Psoas muscle (tissue), 8 donors: ENCODE results near the gene KRT31. TPM values are rescaled to one million over a fixed set of nuclear protein-coding genes. Genes with fewer than 3 reads are reported as not detected.
A peak's percentile ranks its signal among the peaks of the same experiment; 100 is the strongest.

Experiments used
- ATAC-seq, 4 donors: fragments of 200-7000 bp; cut with Tn5 transposase; one replicate each; pipeline ENCODE4 v1.9.1; 2020; ENCODE audit warnings: moderate library complexity in 3 of 4, mild to moderate bottlenecking in 2 of 4
- DNase-seq, 2 donors: peaks; one replicate each; pipeline ENCODE4 v3.0.0-alpha.2; 2020
- H3K27ac ChIP-seq: fragments of 200-600 bp; one replicate; pipeline ENCODE4 v1.8.0; 2022
- H3K27me3 ChIP-seq, 3 donors: fragments of 200-600 bp in 1 of 3; one replicate each; pipeline versions ENCODE4 v1.6.1 to v1.8.0; 2013 to 2022; ENCODE audit warnings: low read length in 2 of 3, mild to moderate bottlenecking in 2 of 3, moderate library complexity in 1 of 3; ENCODE audit not compliant: insufficient read depth in 3 of 3
- H3K36me3 ChIP-seq, 2 donors: fragments of 200-600 bp in 1 of 2; one replicate each; pipeline versions ENCODE4 v1.6.1 to v1.8.0; 2013 to 2022; ENCODE audit warnings: low read depth in 1 of 2, mild to moderate bottlenecking in 1 of 2, moderate library complexity in 1 of 2; ENCODE audit not compliant: insufficient read depth in 1 of 2
- H3K4me1 ChIP-seq: fragments of 200-600 bp; one replicate; pipeline ENCODE4 v1.8.0; 2022
- H3K4me3 ChIP-seq: fragments of 200-600 bp; one replicate; pipeline ENCODE4 v1.8.0; 2022; ENCODE audit warnings: mild to moderate bottlenecking
- H3K9me3 ChIP-seq: fragments of 200-600 bp; one replicate; pipeline ENCODE4 v1.8.0; 2022
- CTCF ChIP-seq: fragments of 200-600 bp; IDR thresholded peaks from one replicate; pipeline ENCODE4 v1.8.0; 2022; ENCODE audit warnings: antibody characterized with exemption
- WGBS, 3 donors: extraction: QIAGEN DNeasy Blood & Tissue Kit; methylation state at CpG; one replicate each; pipeline versions ENCODE4 v1.1.6 to v1.1.7; 2013; 5-methylcytosine and 5-hydroxymethylcytosine counted together
- intact Hi-C, 2 donors: fragments of 100-400 bp; cut with DNase I; formaldehyde crosslinking; loops; one replicate each; pipeline versions ENCODE4 v1.11.0 to v1.14.2; 2022
- polyA plus RNA-seq, 3 donors: library from polyadenylated mRNA; stranded (reverse); fragments of 200-250 nt; gene quantifications; one replicate each; pipeline ENCODE4 v1.2.3, GENCODE V29; 2013
- total RNA-seq, 4 donors: library from RNA; stranded (reverse); fragmentation: NEBNext Ultra II Directional in 2 of 4; extraction: Animal tissue kit (Norgen Biotek cat#: 25700) in 2 of 4; gene quantifications; one replicate each; pipeline versions ENCODE4 v1.2.1 to v1.2.4, GENCODE V29; 2021 to 2023
- donor health status: healthy with polysubstance abuse.
- donor health status: DM: no; HTN: no; CAD: no; lungs with moderate emphysema.
- donor health status: Bipolar disorder and iron deficiency.
- donor health status: healthy.
- donor health status: DM: yes; HTN: yes; CAD: no.
- donor health status: DM: no; HTN: no; CAD: no.
- donor health status: DM: no; HTN: no; CAD: no.
- donor health status: DM: yes; HTN: yes; CAD: no.

Gene KRT31
- total and polyA plus RNA-seq, 7 donors, result 0.18 to 4.6 (median 0.87) TPM

- TF ChIP-seq CTCF, result no peak
- Histone ChIP-seq H3K27me3 (peaks cover 0 to 2% (median 0%) of the 10 kb centered on the region in 3 donors), H3K27ac (no peak overlapping the region), H3K4me1 (peaks cover 5% of the 10 kb centered on the region), H3K36me3 (no peaks in the 10 kb centered on the region), H3K4me3 (no peak overlapping the region), H3K9me3 (no peaks in the 10 kb centered on the region)
- WGBS, 3 donors, result 42 to 54% (median 50%) methylated on average over 4 of the region's 4 CpGs
- intact Hi-C loops, result no loop called here
- no peak for ATAC-seq
- no peak for DNase-seq
Observed at GRCh38 chr17:41420134-41420533, 22.7 kb upstream of the KRT31 start.

- Histone ChIP-seq H3K9me3 (no peaks in the 10 kb centered on the region), H3K27me3 (peaks cover 0 to 2% (median 0%) of the 10 kb centered on the region in 3 donors), H3K36me3 (no peaks in the 10 kb centered on the region), H3K4me3 (no peak overlapping the region), H3K27ac (no peak overlapping the region), H3K4me1 (peaks cover 5% of the 10 kb centered on the region)
- no peak for DNase-seq
- ATAC-seq, result peak in 3 of 4 donors; percentile 62 to 78 (median 70)
- no peak for TF ChIP-seq CTCF
- 37 to 70% (median 43%) methylated on average over 4 of the region's 4 CpGs for whole genome bisulfite sequencing, 3 donors
- intact Hi-C loops, result loop anchor here in 1 of 2 donors (10.0 kb wide), 1 partner anchor 225 kb away; no protein-coding TSS in a partner anchor
Observed at GRCh38 chr17:41419716-41420115, 22.3 kb upstream of the KRT31 start.

GRCh38 chr17:41418116-41418860, 20.9 kb upstream of the KRT31 start:
- ATAC-seq (no peak), DNase-seq (no peak)
- H3K27ac ChIP-seq, result no peak overlapping the region
- intact Hi-C loops, result loop anchor here in 1 of 2 donors (10.0 kb wide), 1 partner anchor 227 kb away; no protein-coding TSS in a partner anchor
- WGBS, 3 donors, result 87 to 88% (median 88%) methylated on average over 7 of the region's 7 CpGs
- no peaks in the 10 kb centered on the region for H3K36me3 ChIP-seq
- TF ChIP-seq CTCF, result no peak
- H3K9me3 ChIP-seq, result no peaks in the 10 kb centered on the region
- H3K4me1 ChIP-seq, result peaks cover 5% of the 10 kb centered on the region
- H3K4me3 ChIP-seq, result no peak overlapping the region
- H3K27me3 ChIP-seq, result peaks cover 0 to 2% (median 0%) of the 10 kb centered on the region in 3 donors

GRCh38 chr17:41417576-41418015, 20.2 kb upstream of the KRT31 start:
- 52 to 56% (median 56%) methylated on average over 4 of the region's 4 CpGs for WGBS, 3 donors
- Histone ChIP-seq H3K36me3 (no peaks in the 10 kb centered on the region), H3K9me3 (no peaks in the 10 kb centered on the region), H3K27me3 (peaks cover 0 to 2% (median 0%) of the 10 kb centered on the region in 3 donors), H3K4me1 (peaks cover 5% of the 10 kb centered on the region), H3K27ac (no peak overlapping the region), H3K4me3 (no peak overlapping the region)
- intact Hi-C loops, result loop anchor here in 1 of 2 donors (10.0 kb wide), 1 partner anchor 227 kb away; no protein-coding TSS in a partner anchor
- TF ChIP-seq CTCF, result peak; percentile 13
- ATAC-seq, result no peak
- no peak for DNase-seq
